HG03521 (cell line): ENCODE results near the gene SIX5.

Source experiments
- ATAC-seq: cut with Tn5 transposase; IDR thresholded peaks from one replicate; pipeline ENCODE4 v1.9.1; 2021; ENCODE audit warnings: mild to moderate bottlenecking, moderate library complexity; ENCODE audit not compliant: unreplicated experiment

SIX5 gene

GRCh38 chr19:45716359-45717130 lies 52.5 kb downstream of the SIX5 start:
- no peak for ATAC-seq

- no peak for ATAC-seq
Measured at GRCh38 chr19:45715139-45715538, 53.9 kb downstream of the SIX5 start.
